ENCODE data around the gene FAM149B1. TPM values are rescaled to one million over a fixed set of nuclear protein-coding genes. Genes with fewer than 3 reads are reported as not detected.
"Not testable (repeated sequence)": the region's sequence is repeated elsewhere in the genome, so short reads cannot be mapped to it uniquely, and the experiment has no call there.

FAM149B1 gene
- total RNA-seq, 1 experiment from 2014 or later, result 22.8 TPM

DNA sequence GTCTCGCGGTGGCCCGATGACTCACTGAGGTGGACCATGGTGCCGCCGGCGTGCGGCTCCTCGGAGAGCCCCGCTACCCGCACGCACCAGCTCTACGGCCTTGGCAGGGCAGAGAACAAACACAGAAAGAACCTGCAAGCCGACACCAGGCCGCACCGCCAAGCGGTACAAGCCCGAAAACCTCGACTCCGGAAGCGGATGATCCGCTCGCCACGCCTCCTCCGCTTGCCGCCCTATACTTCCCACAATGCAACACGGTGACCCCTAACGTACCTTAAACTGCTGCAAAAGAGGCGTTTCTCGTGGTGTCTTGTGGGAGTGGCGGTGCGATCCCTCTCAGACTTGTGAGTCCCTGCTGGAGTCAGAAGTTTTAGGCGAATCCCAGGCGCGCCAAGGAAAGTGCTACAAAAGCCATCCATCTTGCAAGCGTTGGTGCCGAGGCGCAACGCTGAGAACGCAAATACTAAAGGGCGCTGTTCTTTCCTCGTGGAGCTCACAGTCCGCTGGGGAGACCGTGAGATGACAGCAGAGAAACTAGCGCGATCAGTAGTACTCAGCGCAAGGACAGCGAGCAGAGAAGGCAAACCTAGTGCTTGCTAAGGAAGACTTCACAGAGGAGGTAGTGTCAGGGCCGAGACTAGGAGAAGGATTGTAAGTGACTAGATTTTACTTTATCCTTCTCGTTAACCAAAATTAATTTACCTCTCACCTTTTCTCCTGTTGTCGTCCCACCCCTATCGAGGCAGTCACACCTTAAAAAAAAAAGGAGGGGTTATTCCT is 84.7 kb downstream of the FAM149B1 start, which contains the start of gene MRPS16:
TSS of gene MRPS16 (minus strand) at position 200 of the 780 bp plus-strand sequence. CDS start at position 38, 162 bp downstream.
- peaks cover 9% of the 10 kb centered on the region for H3K4me1 Mint-ChIP-seq (ENCODE audit: insufficient read depth, unreplicated experiment)
- CTCF ChIA-PET, result interaction anchor here (0.5 to 1.5 kb wide), 3 partner anchors 11 to 127 kb away, joined by 3 to 8 read pairs (median 6); no protein-coding TSS in a partner anchor
- peak within 1 kb of the TSS; percentile 90 for H3K4me3 Mint-ChIP-seq (ENCODE audit: unreplicated experiment)
- DNase-seq (ENCODE audit: unreplicated experiment), result peak; percentile 98
- no peaks in the 10 kb centered on the region for H3K9me3 Mint-ChIP-seq (ENCODE audit: unreplicated experiment)
- POLR2A ChIA-PET, result interaction anchor here (0.7 to 3.7 kb wide), 29 partner anchors 10 to 996 kb away, joined by 3 to 56 read pairs (median 4); partner anchors contain the start of genes ANXA7, CFAP70, ECD and FAM149B1
- H3K27ac Mint-ChIP-seq (ENCODE audit: low read depth, unreplicated experiment), result peak within 1 kb of the TSS; percentile 94
- BruUV-seq (replicated peaks), result TSS peak; percentile 82
- intact Hi-C loops (cut with micrococcal nuclease), result no loop called here
- no peaks in the 10 kb centered on the region for H3K27me3 Mint-ChIP-seq (ENCODE audit: insufficient read depth, unreplicated experiment)
- H3K36me3 Mint-ChIP-seq (ENCODE audit: insufficient read depth, unreplicated experiment), result peaks cover 40% of the 10 kb centered on the region
- TF ChIP-seq, protein P1, sequence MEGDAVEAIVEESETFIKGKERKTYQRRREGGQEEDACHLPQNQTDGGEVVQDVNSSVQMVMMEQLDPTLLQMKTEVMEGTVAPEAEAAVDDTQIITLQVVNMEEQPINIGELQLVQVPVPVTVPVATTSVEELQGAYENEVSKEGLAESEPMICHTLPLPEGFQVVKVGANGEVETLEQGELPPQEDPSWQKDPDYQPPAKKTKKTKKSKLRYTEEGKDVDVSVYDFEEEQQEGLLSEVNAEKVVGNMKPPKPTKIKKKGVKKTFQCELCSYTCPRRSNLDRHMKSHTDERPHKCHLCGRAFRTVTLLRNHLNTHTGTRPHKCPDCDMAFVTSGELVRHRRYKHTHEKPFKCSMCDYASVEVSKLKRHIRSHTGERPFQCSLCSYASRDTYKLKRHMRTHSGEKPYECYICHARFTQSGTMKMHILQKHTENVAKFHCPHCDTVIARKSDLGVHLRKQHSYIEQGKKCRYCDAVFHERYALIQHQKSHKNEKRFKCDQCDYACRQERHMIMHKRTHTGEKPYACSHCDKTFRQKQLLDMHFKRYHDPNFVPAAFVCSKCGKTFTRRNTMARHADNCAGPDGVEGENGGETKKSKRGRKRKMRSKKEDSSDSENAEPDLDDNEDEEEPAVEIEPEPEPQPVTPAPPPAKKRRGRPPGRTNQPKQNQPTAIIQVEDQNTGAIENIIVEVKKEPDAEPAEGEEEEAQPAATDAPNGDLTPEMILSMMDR (IDR thresholded peaks at IDR 0.05; ENCODE audit: unreplicated experiment), result no peak

DNA sequence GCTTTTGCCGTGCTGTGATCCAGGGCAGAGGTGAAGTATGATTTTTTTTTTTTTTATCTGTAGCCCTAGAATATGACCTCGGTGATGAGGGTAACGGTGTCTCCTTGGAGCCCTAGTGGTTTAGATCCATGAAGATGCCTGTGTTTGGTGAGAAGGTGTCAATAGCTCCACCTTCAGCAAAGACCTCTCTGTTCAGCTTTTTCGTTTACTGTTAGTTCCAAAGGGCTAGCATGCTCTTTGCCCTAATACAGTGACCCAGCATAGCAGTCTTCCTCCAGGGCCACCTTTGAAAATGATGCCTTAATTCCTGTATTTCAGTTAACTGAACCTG is 85.3 kb downstream of the FAM149B1 start:
- peak overlapping the region; percentile 94 for H3K27ac Mint-ChIP-seq (ENCODE audit: low read depth, unreplicated experiment)
- intact Hi-C loops (cut with micrococcal nuclease), result no loop called here
- peak overlapping the region; percentile 90 for H3K4me3 Mint-ChIP-seq (ENCODE audit: unreplicated experiment)
- ChIA-PET CTCF (interaction anchor here (0.5 to 1.5 kb wide), 3 partner anchors 10 to 960 kb away, joined by 3 to 8 read pairs (median 4); no protein-coding TSS in a partner anchor), POLR2A (interaction anchor here (0.6 to 3.7 kb wide), 25 partner anchors 9 to 997 kb away, joined by 3 to 56 read pairs (median 4); partner anchors contain the start of genes ANXA7, CFAP70, ECD and FAM149B1)
- no TSS peak for BruUV-seq (replicated peaks)
- TF ChIP-seq, protein P1 (IDR thresholded peaks at IDR 0.05; ENCODE audit: unreplicated experiment), result no peak
- H3K27me3 Mint-ChIP-seq (ENCODE audit: insufficient read depth, unreplicated experiment), result no peaks in the 10 kb centered on the region
- H3K9me3 Mint-ChIP-seq (ENCODE audit: unreplicated experiment), result no peaks in the 10 kb centered on the region
- peaks cover 9% of the 10 kb centered on the region for H3K4me1 Mint-ChIP-seq (ENCODE audit: insufficient read depth, unreplicated experiment)
- no peak for DNase-seq (ENCODE audit: unreplicated experiment)
- H3K36me3 Mint-ChIP-seq (ENCODE audit: insufficient read depth, unreplicated experiment), result peaks cover 40% of the 10 kb centered on the region

DNA sequence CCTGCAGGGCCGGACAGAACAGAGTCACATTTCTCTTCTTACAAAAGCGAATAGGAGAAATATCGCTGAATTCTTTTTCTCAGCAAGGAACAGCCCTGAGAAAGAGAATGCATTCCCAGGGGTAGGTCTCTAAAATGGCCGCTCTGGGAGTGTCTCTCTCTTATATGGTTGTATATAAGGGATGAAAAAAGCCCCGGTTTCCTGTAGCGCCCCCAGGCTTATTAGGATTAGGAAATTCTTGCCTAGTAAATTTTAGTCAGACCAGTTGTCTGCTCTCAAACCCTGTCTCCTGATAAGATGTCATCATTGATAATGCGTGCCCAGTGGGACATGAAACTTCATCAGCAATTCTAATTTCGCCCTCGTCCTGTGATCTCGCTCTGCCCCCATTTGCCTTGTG is 90.7 kb downstream of the FAM149B1 start:
- DNase-seq (ENCODE audit: unreplicated experiment); H3K27me3 Mint-ChIP-seq (ENCODE audit: insufficient read depth, unreplicated experiment); POLR2A ChIA-PET; H3K4me1 Mint-ChIP-seq (ENCODE audit: insufficient read depth, unreplicated experiment); H3K9me3 Mint-ChIP-seq (ENCODE audit: unreplicated experiment); intact Hi-C loops (cut with micrococcal nuclease); H3K36me3 Mint-ChIP-seq (ENCODE audit: insufficient read depth, unreplicated experiment); BruUV-seq (replicated peaks); H3K27ac Mint-ChIP-seq (ENCODE audit: low read depth, unreplicated experiment); CTCF ChIA-PET; H3K4me3 Mint-ChIP-seq (ENCODE audit: unreplicated experiment): not testable (repeated sequence)

DNA sequence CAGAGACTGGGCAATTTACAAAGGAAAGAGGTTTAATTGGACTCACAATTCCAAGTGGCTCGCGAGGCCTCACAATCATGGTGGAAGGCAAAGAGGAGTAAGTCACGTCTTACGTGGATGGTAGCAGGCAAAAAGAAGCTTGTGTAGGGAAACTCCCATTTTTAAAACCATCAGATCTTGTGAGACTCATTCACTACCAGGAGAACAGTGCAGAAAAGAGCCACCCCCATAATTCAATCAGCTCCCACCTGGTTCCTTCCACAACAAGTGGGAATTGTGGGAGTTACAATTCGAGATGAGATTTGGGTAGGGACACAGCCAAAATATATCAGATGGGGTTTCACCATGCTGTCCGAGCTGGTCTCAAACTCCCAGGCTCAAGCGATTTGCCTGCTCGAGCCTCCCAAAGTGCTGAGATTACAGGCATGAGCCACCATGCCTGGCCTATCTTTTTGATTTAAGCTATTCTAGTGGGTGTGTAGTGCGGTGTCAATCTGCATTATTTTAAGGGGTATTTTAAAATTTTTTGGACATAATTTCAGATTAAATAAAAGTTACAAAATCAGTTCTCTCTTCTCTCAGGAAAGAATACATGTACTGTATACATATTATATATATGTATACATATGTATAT is 93.6 kb downstream of the FAM149B1 start:
- POLR2A ChIA-PET, result interaction anchor here (0.5 to 5.8 kb wide), 5 partner anchors 9 to 152 kb away, joined by 3 to 64 read pairs (median 15); partner anchors contain the start of genes ANXA7, CFAP70, DNAJC9 and MRPS16
- peak overlapping the region; percentile 6 for H3K4me3 Mint-ChIP-seq (ENCODE audit: unreplicated experiment)
- CTCF ChIA-PET, result interaction anchor here (0.6 kb wide), 1 partner anchor 110 kb away, joined by 5 read pairs; no protein-coding TSS in a partner anchor
- BruUV-seq (replicated peaks), result TSS peak; percentile 87
- no peak for DNase-seq (ENCODE audit: unreplicated experiment)
- H3K27ac Mint-ChIP-seq (ENCODE audit: low read depth, unreplicated experiment), result peak overlapping the region; percentile 100
- H3K4me1 Mint-ChIP-seq (ENCODE audit: insufficient read depth, unreplicated experiment), result peaks cover 16% of the 10 kb centered on the region
- H3K9me3 Mint-ChIP-seq (ENCODE audit: unreplicated experiment), result no peaks in the 10 kb centered on the region
- H3K27me3 Mint-ChIP-seq (ENCODE audit: insufficient read depth, unreplicated experiment), result no peaks in the 10 kb centered on the region
- H3K36me3 Mint-ChIP-seq (ENCODE audit: insufficient read depth, unreplicated experiment), result no peaks in the 10 kb centered on the region
- TF ChIP-seq, protein P1 (IDR thresholded peaks at IDR 0.05; ENCODE audit: unreplicated experiment), result no peak
- intact Hi-C loops (cut with micrococcal nuclease), result loop anchor here (5.0 kb wide), 2 partner anchors 151 to 236 kb away; partner anchors contain the start of genes ANXA7 and PPP3CB

All from MCF 10A (cell line).